ENCODE data around the gene DCAF12L2. TPM values are rescaled to one million over a fixed set of nuclear protein-coding genes. Genes with fewer than 3 reads are reported as not detected.

The DCAF12L2 gene
- total and polyA plus RNA-seq, 8 donors = 0.09 to 0.41 (median 0.21) TPM; not detected in 1

DNA sequence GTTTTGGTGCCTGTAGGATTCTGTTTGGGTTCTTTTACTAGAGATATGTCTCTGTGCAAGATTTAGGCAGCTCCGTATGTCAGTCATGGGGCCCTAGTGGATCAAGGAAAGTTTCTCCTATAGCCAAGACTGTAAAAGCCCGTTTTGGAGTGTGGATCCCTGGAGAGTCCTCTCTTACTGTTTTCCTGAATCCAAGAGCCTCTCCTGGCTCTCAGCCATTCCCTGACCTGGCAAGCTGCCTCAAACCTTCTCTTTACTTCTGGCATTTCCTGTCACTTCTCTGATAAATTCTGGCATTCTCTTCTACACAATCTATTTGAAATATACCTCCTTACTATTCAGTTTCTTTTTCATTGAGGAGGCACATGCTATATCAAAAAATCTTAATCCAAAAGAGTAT lies 41.4 kb downstream of the DCAF12L2 start:
- intact Hi-C loops (cut with DNase I) = no loop called here
- no peak for ATAC-seq
- no peak overlapping the region for H3K27ac ChIP-seq
- DNase-seq = no peak
- H3K4me1 ChIP-seq = no peaks in the 10 kb centered on the region
- TF ChIP-seq, protein P1, sequence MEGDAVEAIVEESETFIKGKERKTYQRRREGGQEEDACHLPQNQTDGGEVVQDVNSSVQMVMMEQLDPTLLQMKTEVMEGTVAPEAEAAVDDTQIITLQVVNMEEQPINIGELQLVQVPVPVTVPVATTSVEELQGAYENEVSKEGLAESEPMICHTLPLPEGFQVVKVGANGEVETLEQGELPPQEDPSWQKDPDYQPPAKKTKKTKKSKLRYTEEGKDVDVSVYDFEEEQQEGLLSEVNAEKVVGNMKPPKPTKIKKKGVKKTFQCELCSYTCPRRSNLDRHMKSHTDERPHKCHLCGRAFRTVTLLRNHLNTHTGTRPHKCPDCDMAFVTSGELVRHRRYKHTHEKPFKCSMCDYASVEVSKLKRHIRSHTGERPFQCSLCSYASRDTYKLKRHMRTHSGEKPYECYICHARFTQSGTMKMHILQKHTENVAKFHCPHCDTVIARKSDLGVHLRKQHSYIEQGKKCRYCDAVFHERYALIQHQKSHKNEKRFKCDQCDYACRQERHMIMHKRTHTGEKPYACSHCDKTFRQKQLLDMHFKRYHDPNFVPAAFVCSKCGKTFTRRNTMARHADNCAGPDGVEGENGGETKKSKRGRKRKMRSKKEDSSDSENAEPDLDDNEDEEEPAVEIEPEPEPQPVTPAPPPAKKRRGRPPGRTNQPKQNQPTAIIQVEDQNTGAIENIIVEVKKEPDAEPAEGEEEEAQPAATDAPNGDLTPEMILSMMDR (IDR thresholded peaks at IDR 0.05) = no peak
- no peaks in the 10 kb centered on the region for H3K27me3 ChIP-seq
- H3K4me3 ChIP-seq = no peak overlapping the region
- no peaks in the 10 kb centered on the region for H3K36me3 ChIP-seq
- H3K9me3 ChIP-seq = no peaks in the 10 kb centered on the region

Measured in left lung (tissue), 10 donors.